Fibroblast of lung (primary cell): Measurements from ENCODE around the gene SH3BP4. TPM values are rescaled to one million over a fixed set of nuclear protein-coding genes. Genes with fewer than 3 reads are reported as not detected.

Experiments
- DNase-seq, 2 donors: peaks; one replicate each; pipeline versions ENCODE4 v3.0.0 to v3.0.0-alpha.2; 2010; ENCODE audit warnings: low read depth in 2 of 2
- H2AFZ ChIP-seq: 2 replicates; pipeline ENCODE4 v1.5.1; 2012; ENCODE audit warnings: low read length, control low read depth, inconsistent platforms
- H3K27ac ChIP-seq: 2 replicates; pipeline ENCODE4 v1.5.1; 2011; ENCODE audit warnings: low read length, control low read depth; ENCODE audit not compliant: insufficient read depth
- H3K27me3 ChIP-seq: 2 replicates; pipeline ENCODE4 v1.5.1; 2011; ENCODE audit warnings: mild to moderate bottlenecking, low read length; ENCODE audit not compliant: control insufficient read depth, insufficient read depth
- H3K36me3 ChIP-seq: 2 replicates; pipeline ENCODE4 v1.5.1; 2011; ENCODE audit warnings: low read length; ENCODE audit not compliant: control insufficient read depth, insufficient read depth
- H3K4me1 ChIP-seq: 2 replicates; pipeline ENCODE4 v1.5.1; 2011; ENCODE audit warnings: low read length; ENCODE audit not compliant: control insufficient read depth, insufficient read depth; ENCODE audit errors: extremely low read depth
- H3K4me2 ChIP-seq: 2 replicates; pipeline ENCODE4 v1.5.1; 2011; ENCODE audit warnings: low read length, control low read depth; ENCODE audit not compliant: insufficient read depth; ENCODE audit errors: extremely low read depth
- H3K4me3 ChIP-seq, 4 experiments: fragments of 200-600 bp in 1 of 4; sonication (generic) in 1 of 4; replicated peaks in 1 of 4; 2 replicates each; pipeline ENCODE4 v1.5.1; 2011 to 2016; ENCODE audit warnings: low read length in 4 of 4, low read depth in 3 of 4, mild to moderate bottlenecking in 3 of 4, control low read depth in 2 of 4, inconsistent platforms in 1 of 4, mixed read lengths in 1 of 4; ENCODE audit not compliant: insufficient read depth in 1 of 4; ENCODE audit errors: control extremely low read depth in 1 of 4
- H3K79me2 ChIP-seq: 2 replicates; pipeline ENCODE4 v1.5.1; 2012; ENCODE audit warnings: mild to moderate bottlenecking, low read length, inconsistent platforms; ENCODE audit not compliant: control insufficient read depth, insufficient read depth
- H3K9ac ChIP-seq: 2 replicates; pipeline ENCODE4 v1.5.1; 2011; ENCODE audit warnings: mild to moderate bottlenecking, low read length, control low read depth; ENCODE audit not compliant: insufficient read depth
- H3K9me3 ChIP-seq: 2 replicates; pipeline ENCODE4 v1.5.1; 2012; ENCODE audit warnings: low read depth, low read length; ENCODE audit not compliant: control insufficient read depth, insufficient read depth
- H4K20me1 ChIP-seq: 2 replicates; pipeline ENCODE4 v1.5.1; 2011; ENCODE audit warnings: low read length; ENCODE audit not compliant: control insufficient read depth, insufficient read depth; ENCODE audit errors: extremely low read depth
- EZH2 ChIP-seq: IDR thresholded peaks from 2 replicates; pipeline ENCODE4 v1.5.1; 2012; ENCODE audit warnings: low read length, control low read depth, mild to moderate bottlenecking; ENCODE audit errors: missing control alignments
- polyA plus RNA-seq, 2 donors: library from polyadenylated mRNA; depleted of rRNA in 1 of 2; stranded (reverse) in 1 of 2; unstranded in 1 of 2; fragments of >200 nt; gene quantifications; 2 replicates each; pipeline ENCODE4 v1.2.1, GENCODE V29; 2011 to 2012; ENCODE audit warnings: missing spikeins in 1 of 2
- total RNA-seq: library from RNA; depleted of rRNA; stranded (reverse); fragments of >200 nt; gene quantifications from 2 replicates; pipeline ENCODE4 v1.2.1, GENCODE V29; 2014
- TF ChIP-seq, protein P1 (sequence below), 2 donors: IDR thresholded peaks in 1 of 2; conservative IDR thresholded peaks in 1 of 2; 1 replicate in 1 of 2; 2 replicates in 1 of 2; pipeline ENCODE4 v1.5.1; 2011 to 2012; ENCODE audit warnings: low read length in 2 of 2, control low read depth in 1 of 2, inconsistent platforms in 1 of 2, low read depth in 1 of 2, mild to moderate bottlenecking in 1 of 2

The SH3BP4 gene
- total and polyA plus RNA-seq, 2 donors (not counting 1 experiment from before 2014, with no cell fraction given): 74.8 to 86.6 TPM

DNA sequence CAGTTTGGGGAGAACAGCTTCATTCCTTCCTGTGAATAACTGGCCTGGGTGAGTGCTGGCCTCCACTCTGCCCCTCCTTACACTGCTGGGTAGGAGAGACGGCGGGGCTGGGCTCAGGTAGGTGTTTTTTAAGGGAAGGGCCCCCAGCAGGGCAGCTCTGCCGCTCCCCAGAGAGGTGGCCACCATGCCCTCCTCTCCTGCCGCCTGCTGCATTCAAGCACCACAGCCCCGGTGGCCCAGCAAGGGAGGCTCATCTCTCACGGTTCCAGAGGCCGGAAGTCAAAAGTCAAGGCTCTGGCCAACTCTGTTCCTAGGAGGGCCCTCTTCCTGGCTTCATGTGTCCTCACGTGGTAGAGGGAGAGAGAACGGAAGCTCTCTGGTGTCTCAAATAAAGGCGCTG is 81.1 kb downstream of the SH3BP4 start:
- no peaks in the 10 kb centered on the region for H3K9me3 ChIP-seq
- no peak for DNase-seq
- TF ChIP-seq, protein P1, sequence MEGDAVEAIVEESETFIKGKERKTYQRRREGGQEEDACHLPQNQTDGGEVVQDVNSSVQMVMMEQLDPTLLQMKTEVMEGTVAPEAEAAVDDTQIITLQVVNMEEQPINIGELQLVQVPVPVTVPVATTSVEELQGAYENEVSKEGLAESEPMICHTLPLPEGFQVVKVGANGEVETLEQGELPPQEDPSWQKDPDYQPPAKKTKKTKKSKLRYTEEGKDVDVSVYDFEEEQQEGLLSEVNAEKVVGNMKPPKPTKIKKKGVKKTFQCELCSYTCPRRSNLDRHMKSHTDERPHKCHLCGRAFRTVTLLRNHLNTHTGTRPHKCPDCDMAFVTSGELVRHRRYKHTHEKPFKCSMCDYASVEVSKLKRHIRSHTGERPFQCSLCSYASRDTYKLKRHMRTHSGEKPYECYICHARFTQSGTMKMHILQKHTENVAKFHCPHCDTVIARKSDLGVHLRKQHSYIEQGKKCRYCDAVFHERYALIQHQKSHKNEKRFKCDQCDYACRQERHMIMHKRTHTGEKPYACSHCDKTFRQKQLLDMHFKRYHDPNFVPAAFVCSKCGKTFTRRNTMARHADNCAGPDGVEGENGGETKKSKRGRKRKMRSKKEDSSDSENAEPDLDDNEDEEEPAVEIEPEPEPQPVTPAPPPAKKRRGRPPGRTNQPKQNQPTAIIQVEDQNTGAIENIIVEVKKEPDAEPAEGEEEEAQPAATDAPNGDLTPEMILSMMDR (conservative IDR thresholded peaks at IDR 0.05 in 1 of 2, IDR thresholded peaks at IDR 0.05 in 1 of 2; ENCODE audit: low read depth in 1 of 2, low read length in 2 of 2): no peak
- TF ChIP-seq EZH2: no peak
- H2AFZ ChIP-seq: no peak overlapping the region
- H3K36me3 ChIP-seq: peaks cover 28% of the 10 kb centered on the region
- peaks cover 91% of the 10 kb centered on the region for H3K79me2 ChIP-seq
- H3K4me2 ChIP-seq: no peak overlapping the region
- peaks cover 2% of the 10 kb centered on the region for H3K4me1 ChIP-seq
- no peaks in the 10 kb centered on the region for H3K27me3 ChIP-seq
- H3K27ac ChIP-seq: no peak overlapping the region
- no peak overlapping the region for H3K9ac ChIP-seq
- H4K20me1 ChIP-seq: peaks cover 3% of the 10 kb centered on the region
- no peak overlapping the region for H3K4me3 ChIP-seq

DNA sequence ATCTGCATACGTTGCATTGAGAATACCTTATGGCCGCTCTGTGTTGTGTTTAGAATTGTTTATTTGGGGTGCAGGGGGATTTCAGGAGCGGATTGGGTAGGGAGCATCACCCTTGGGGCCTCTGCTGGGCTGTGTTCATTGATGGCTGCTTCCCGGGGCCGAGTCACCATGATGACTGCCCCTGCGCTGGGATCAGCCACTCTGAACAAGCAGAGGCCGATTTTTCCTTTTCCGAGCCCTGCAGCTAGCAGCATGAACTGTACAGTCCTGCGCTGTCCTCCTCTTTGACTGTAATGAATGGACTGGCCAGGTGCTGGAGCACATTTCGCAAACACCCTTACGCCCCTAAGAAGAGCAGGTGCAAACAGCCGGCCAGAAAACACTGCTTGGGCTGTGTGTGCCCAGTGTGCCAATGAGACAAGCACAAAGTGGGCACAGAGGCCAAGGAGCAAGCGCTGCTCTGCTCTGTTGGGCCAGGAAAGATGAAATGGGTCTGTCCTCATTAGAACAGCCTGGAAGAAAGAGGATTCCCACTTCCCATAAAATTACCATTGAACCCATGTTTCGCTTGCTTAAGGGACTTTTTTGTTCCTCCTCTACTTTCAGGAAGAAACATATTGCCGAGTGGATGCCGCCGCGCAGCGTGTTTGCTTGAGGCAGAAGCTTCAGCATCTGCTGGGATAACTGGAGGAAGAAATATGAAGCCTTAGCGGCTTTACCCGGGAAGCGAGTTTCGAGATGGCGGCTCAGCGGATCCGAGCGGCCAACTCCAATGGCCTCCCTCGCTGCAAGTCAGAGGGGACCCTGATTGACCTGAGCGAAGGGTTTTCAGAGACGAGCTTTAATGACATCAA is 82.7 kb downstream of the SH3BP4 start:
- no peak overlapping the region for H3K4me3 ChIP-seq
- H3K4me1 ChIP-seq: no peaks in the 10 kb centered on the region
- no peak for DNase-seq
- H3K36me3 ChIP-seq: peaks cover 26% of the 10 kb centered on the region
- TF ChIP-seq EZH2: no peak
- TF ChIP-seq, protein P1 (conservative IDR thresholded peaks at IDR 0.05 in 1 of 2, IDR thresholded peaks at IDR 0.05 in 1 of 2; ENCODE audit: low read depth in 1 of 2, low read length in 2 of 2): no peak
- no peak overlapping the region for H3K9ac ChIP-seq
- no peak overlapping the region for H3K27ac ChIP-seq
- H3K4me2 ChIP-seq: no peak overlapping the region
- H3K27me3 ChIP-seq: no peaks in the 10 kb centered on the region
- H2AFZ ChIP-seq: no peak overlapping the region
- peaks cover 3% of the 10 kb centered on the region for H4K20me1 ChIP-seq
- no peaks in the 10 kb centered on the region for H3K9me3 ChIP-seq
- H3K79me2 ChIP-seq: peaks cover 85% of the 10 kb centered on the region

DNA sequence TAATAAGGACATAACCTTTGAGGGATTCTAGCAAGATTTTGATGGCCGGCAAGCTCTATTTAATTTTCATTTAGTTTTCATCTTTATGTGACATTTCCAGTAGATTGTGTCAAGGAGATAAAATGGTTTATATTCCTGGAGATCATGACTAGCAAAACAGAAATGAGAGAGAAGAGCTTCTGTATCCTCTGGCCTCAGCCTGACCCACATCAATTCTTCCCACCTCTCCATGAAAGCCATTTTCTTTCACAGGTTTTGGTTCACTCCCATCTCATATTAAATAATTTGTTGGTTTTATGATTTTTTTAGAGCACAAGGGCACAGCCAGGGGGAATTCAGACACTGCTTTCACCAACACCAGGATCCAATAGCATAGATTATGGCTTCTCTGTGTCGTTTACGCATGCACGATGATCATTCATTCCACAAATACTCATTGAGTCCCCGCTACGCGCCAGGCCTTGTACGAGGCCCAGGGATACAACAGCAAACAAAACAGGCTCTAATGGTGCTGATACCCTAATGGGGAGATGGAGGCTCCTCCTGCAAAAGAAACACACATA is 85.9 kb downstream of the SH3BP4 start:
- Histone ChIP-seq H3K9me3 (no peaks in the 10 kb centered on the region), H3K4me3 (no peak overlapping the region), H3K9ac (no peak overlapping the region), H3K27ac (no peak overlapping the region), H3K27me3 (no peaks in the 10 kb centered on the region), H3K4me1 (no peaks in the 10 kb centered on the region), H2AFZ (no peak overlapping the region), H4K20me1 (no peaks in the 10 kb centered on the region), H3K79me2 (peaks cover 82% of the 10 kb centered on the region), H3K4me2 (no peak overlapping the region), H3K36me3 (peaks cover 40% of the 10 kb centered on the region)
- no peak for TF ChIP-seq EZH2
- TF ChIP-seq, protein P1 (conservative IDR thresholded peaks at IDR 0.05 in 1 of 2, IDR thresholded peaks at IDR 0.05 in 1 of 2; ENCODE audit: low read depth in 1 of 2, low read length in 2 of 2): no peak
- no peak for DNase-seq
